HS-5 (cell line): ENCODE results near the gene MFF.
A peak's percentile ranks its signal among the peaks of the same experiment; 100 is the strongest.
"Not testable (repeated sequence)": the region's sequence is repeated elsewhere in the genome, so short reads cannot be mapped to it uniquely, and the experiment has no call there.

Experiments
- DNase-seq: peaks from one replicate; pipeline ENCODE4 v3.0.0-alpha.2; 2012; ENCODE audit warnings: low read depth

Gene MFF

GRCh38 chr2:227377467-227378351, 52.7 kb downstream of the MFF start:
- no peak for DNase-seq

GRCh38 chr2:227378371-227378782, 53.3 kb downstream of the MFF start:
- DNase-seq, result peak; percentile 99

- no peak for DNase-seq
Observed at GRCh38 chr2:227379095-227379494, 54.0 kb downstream of the MFF start, which contains the start of gene TM4SF20. TM4SF20 (minus strand) TSS chr2:227379306; CDS start chr2:227379268, 38 bp downstream.

GRCh38 chr2:227382241-227382835, 57.3 kb downstream of the MFF start:
- DNase-seq, result not testable (repeated sequence)

- DNase-seq, result no peak
Observed at GRCh38 chr2:227383686-227384085, 58.6 kb downstream of the MFF start.

- no peak for DNase-seq
Observed at GRCh38 chr2:227386630-227387029, 61.6 kb downstream of the MFF start.

- DNase-seq, result not testable (repeated sequence)
Observed at GRCh38 chr2:227387583-227387982, 62.5 kb downstream of the MFF start, which contains the start of gene SCYGR1. SCYGR1 (minus strand) TSS chr2:227387949; CDS start chr2:227387949, 0 bp downstream.

- peak; percentile 100 for DNase-seq
Observed at GRCh38 chr2:227388537-227389011, 63.5 kb downstream of the MFF start.

- DNase-seq, result no peak
Observed at GRCh38 chr2:227389231-227389630, 64.2 kb downstream of the MFF start.

- DNase-seq, result no peak
Observed at GRCh38 chr2:227389661-227390060, 64.6 kb downstream of the MFF start.

- no peak for DNase-seq
Observed at GRCh38 chr2:227390468-227391256, 65.6 kb downstream of the MFF start.

GRCh38 chr2:227394401-227394800, 69.3 kb downstream of the MFF start:
- DNase-seq, result no peak

GRCh38 chr2:227395556-227395955, 70.5 kb downstream of the MFF start:
- no peak for DNase-seq

GRCh38 chr2:227397562-227397961, 72.5 kb downstream of the MFF start:
- DNase-seq, result no peak

GRCh38 chr2:227398684-227399670, 73.9 kb downstream of the MFF start:
- DNase-seq, result no peak

- no peak for DNase-seq
Observed at GRCh38 chr2:227401550-227401949, 76.5 kb downstream of the MFF start.

GRCh38 chr2:227402321-227402720, 77.3 kb downstream of the MFF start:
- no peak for DNase-seq

GRCh38 chr2:227402959-227403358, 77.9 kb downstream of the MFF start:
- DNase-seq, result no peak

GRCh38 chr2:227404585-227405271, 79.7 kb downstream of the MFF start:
- DNase-seq, result no peak
